Cardiac septum (tissue), 1 donor: ENCODE data around the gene OAT. TPM values are rescaled to one million over a fixed set of nuclear protein-coding genes. Genes with fewer than 3 reads are reported as not detected.
A peak's percentile ranks its signal among the peaks of the same experiment; 100 is the strongest.

Experiments used
- DNase-seq: peaks from one replicate; pipeline ENCODE4 v3.0.0-alpha.2; 2020; ENCODE audit warnings: low spot score
- intact Hi-C: fragments of 100-400 bp; cut with DNase I; formaldehyde crosslinking; loops from one replicate; pipeline ENCODE4 v1.14.0; 2022
- total RNA-seq: library from RNA; stranded (reverse); fragmentation: NEBNext Ultra II Directional; extraction: Animal tissue kit (Norgen Biotek cat#: 25700); gene quantifications from one replicate; pipeline ENCODE4 v1.2.1, GENCODE V29; 2021
- donor health status: DM: no; HTN: no; CAD: no.

The OAT gene
- total RNA-seq, 1 donor from 2014 or later: 38.0 TPM

- DNase-seq: no peak
These were observed 51.3 kb downstream of the OAT start for GRCh38 chr10:124367414-124367813.

GRCh38 chr10:124366825-124367224, 51.9 kb downstream of the OAT start:
- intact Hi-C loops: no loop called here
- DNase-seq: no peak

More at GRCh38 chr10:124367414-124367813, 51.3 kb downstream of the OAT start:
- intact Hi-C loops: no loop called here

- DNase-seq: no peak
- intact Hi-C loops: no loop called here
These were observed 52.4 kb downstream of the OAT start for GRCh38 chr10:124366343-124366742.

GRCh38 chr10:124364674-124365073, 54.0 kb downstream of the OAT start:
- DNase-seq: no peak

GRCh38 chr10:124362568-124362967, 56.2 kb downstream of the OAT start:
- DNase-seq: no peak
- intact Hi-C loops: no loop called here

More at GRCh38 chr10:124364674-124365073, 54.0 kb downstream of the OAT start:
- intact Hi-C loops: no loop called here

GRCh38 chr10:124359336-124359832, 59.3 kb downstream of the OAT start:
- no peak for DNase-seq
- intact Hi-C loops: no loop called here

GRCh38 chr10:124357561-124357885, 61.2 kb downstream of the OAT start:
- DNase-seq: peak; percentile 38
- intact Hi-C loops: no loop called here

GRCh38 chr10:124356701-124357560, 61.8 kb downstream of the OAT start:
- peak; percentile 44 for DNase-seq
- intact Hi-C loops: no loop called here

GRCh38 chr10:124354411-124355382, 64.0 kb downstream of the OAT start:
- DNase-seq: peak; percentile 77

GRCh38 chr10:124353896-124354295, 64.8 kb downstream of the OAT start:
- intact Hi-C loops: no loop called here
- DNase-seq: peak; percentile 17

More at GRCh38 chr10:124354411-124355382, 64.0 kb downstream of the OAT start:
- intact Hi-C loops: no loop called here

- intact Hi-C loops: no loop called here
- DNase-seq: peak; percentile 73
These were observed 65.5 kb downstream of the OAT start for GRCh38 chr10:124353091-124353815.

- intact Hi-C loops: no loop called here
- DNase-seq: peak; percentile 61
These were observed 67.1 kb downstream of the OAT start for GRCh38 chr10:124351481-124352220.

GRCh38 chr10:124350806-124351205, 67.9 kb downstream of the OAT start:
- DNase-seq: peak; percentile 20
- intact Hi-C loops: no loop called here

- DNase-seq: no peak
- intact Hi-C loops: no loop called here
These were observed 68.8 kb downstream of the OAT start for GRCh38 chr10:124349996-124350280.

- DNase-seq: peak; percentile 57
- intact Hi-C loops: no loop called here
These were observed 69.3 kb downstream of the OAT start for GRCh38 chr10:124349231-124349995.

GRCh38 chr10:124348801-124349200, 69.9 kb downstream of the OAT start:
- intact Hi-C loops: no loop called here
- peak; percentile 62 for DNase-seq

- DNase-seq: peak; percentile 29
- intact Hi-C loops: no loop called here
These were observed 70.8 kb downstream of the OAT start for GRCh38 chr10:124347956-124348355.
